Measurements from ENCODE around the gene VPS35L.

The VPS35L gene, protein sequence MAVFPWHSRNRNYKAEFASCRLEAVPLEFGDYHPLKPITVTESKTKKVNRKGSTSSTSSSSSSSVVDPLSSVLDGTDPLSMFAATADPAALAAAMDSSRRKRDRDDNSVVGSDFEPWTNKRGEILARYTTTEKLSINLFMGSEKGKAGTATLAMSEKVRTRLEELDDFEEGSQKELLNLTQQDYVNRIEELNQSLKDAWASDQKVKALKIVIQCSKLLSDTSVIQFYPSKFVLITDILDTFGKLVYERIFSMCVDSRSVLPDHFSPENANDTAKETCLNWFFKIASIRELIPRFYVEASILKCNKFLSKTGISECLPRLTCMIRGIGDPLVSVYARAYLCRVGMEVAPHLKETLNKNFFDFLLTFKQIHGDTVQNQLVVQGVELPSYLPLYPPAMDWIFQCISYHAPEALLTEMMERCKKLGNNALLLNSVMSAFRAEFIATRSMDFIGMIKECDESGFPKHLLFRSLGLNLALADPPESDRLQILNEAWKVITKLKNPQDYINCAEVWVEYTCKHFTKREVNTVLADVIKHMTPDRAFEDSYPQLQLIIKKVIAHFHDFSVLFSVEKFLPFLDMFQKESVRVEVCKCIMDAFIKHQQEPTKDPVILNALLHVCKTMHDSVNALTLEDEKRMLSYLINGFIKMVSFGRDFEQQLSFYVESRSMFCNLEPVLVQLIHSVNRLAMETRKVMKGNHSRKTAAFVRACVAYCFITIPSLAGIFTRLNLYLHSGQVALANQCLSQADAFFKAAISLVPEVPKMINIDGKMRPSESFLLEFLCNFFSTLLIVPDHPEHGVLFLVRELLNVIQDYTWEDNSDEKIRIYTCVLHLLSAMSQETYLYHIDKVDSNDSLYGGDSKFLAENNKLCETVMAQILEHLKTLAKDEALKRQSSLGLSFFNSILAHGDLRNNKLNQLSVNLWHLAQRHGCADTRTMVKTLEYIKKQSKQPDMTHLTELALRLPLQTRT

DNA sequence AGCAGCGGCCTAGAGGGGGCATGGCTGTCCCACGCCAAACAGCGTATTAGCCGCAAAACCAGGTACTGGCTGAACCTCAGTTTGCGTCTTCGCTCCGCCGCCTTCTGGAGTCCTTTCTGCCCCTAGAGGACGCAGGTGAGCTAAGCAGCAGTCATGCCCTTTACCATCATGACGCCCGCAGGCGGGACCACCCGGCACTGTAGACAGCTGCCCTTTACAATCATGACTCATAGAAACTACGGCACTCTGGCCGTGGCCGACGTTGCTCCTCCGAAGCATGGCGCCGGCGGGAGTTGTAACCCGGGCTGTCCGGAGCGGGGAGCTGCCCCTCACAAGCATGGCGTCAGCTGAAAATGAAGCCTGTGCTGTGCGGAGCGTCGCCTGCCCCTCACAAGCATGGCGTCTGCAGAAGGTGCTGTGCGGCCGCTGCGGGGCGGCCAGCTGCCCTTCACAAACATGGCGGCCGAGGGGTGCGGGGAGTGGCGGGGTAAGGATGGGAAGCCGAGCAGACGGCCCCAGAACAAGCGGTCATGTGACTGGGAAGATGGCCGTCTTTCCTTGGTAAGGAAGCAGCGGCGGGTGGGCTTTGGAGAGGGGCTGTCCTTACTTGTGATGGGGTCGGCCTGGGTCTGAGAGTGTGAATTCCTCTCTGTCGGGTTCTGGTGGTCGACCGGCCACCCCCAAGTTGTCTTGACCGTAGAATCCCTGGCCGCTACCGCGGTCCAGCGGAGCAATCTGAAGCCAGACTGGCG, at the start of gene VPS35L:
Gene VPS35L, plus strand, starts transcription at position 518 of the 752 bp plus-strand sequence. Its CDS starts 27 bp downstream, at position 545.
- peak; percentile 53 for DNase-seq

DNA sequence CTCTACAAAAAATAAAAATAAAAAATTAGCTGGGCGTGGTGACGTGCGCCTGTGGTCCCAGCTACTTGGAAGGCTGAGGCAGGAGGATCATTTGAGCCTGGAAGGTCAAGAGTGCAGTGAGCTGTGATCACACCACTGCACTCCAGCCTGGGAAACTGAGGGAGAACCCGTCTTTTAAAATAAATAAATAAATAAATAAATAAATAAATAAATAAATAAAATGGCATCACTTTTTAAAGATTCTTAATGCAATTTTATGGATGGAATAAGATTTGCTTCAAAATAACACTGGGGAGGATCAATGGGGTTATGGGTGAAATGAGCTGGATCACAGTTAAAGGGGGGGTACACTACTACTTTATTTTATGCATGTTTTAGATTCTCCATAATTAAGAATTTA, 48.5 kb upstream of the VPS35L start:
- DNase-seq, result no peak

DNA sequence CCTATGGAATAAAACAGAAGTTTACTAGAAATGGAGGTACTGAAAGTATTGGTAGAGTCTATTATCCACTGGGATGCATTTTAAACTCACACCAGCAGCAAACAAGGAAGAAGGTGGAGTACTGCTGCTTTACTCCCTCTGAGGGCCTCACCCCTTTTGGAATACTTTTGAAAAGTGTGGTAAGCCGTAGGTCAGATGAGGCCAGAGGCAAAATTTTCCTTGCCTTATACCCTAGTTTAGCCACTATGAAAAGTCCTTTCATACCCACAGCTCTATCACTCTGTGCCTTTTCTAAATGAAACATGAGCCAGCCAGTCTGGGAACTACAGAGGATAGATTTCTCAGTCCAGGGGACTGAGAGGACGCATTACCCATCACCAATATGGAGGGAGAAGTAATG, 47.6 kb upstream of the VPS35L start:
- no peak for DNase-seq

DNA sequence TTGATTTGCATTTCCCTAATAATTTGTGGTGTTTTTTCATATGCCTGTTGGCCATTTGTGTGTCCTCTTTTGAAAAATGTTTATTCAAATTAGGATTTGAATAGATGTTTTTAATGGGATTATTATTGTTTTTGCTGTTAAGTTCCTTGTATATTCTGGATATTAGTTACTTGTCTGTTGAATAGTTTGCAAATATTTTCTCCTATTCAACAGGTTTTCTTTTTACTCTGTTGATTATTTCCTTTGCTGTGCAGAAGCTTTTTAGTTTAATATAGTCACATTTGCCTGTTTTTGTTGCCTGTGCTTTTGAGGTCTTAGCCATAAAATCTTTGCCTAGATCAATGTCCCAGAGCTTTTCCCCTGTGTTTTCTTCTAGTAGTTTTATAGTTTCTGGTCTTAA, 43.2 kb upstream of the VPS35L start:
- no peak for DNase-seq

DNA sequence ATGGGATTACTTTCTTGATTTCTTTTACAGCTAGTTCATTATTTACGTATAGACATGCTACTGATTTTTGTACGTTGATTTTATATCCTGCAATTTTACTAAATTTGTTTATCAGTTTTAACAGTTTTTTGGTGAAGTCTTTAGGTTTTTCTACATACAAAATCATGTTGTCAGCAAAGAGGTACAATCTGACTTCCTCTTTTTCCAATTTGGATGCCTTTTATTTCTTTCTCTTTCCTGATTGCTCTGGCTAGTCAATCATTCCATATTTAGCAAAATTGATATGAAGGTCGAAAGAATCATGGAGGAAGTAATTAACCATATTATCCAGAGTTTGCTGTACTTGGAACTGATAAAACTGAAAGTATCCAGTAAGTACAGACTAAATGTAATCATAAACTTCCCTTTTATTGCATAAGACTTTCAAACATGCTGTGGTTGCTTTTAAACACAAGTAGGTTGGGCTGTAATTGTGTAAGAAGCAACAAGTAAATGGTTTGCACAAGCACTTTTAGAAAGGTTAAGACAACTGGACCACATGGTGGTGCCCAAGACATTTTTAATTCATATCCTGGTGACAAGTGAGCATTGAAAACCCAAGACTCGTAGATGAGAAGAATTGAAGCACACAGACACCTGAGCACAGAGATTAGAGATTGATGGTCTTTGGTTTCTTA, 42.0 kb upstream of the VPS35L start:
- DNase-seq, result no peak

DNA sequence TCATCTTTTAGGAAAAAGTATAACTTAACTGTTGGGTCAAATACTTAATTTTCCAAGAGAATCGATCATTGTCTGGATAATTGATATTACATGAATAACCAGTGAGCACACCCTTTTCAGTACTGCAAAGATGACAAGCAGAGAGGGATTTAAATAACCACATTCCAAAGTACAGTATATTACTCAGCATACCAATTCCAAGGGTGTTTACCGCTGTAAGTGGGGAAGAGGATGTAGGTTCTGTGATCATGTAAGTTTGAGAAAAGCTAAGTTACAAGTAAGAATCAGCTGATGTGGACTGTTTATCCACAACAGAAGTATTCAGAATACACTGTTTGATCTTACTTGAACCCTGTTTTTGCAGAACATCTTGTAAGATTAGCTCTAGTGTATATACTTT, 39.7 kb upstream of the VPS35L start:
- DNase-seq, result no peak

DNA sequence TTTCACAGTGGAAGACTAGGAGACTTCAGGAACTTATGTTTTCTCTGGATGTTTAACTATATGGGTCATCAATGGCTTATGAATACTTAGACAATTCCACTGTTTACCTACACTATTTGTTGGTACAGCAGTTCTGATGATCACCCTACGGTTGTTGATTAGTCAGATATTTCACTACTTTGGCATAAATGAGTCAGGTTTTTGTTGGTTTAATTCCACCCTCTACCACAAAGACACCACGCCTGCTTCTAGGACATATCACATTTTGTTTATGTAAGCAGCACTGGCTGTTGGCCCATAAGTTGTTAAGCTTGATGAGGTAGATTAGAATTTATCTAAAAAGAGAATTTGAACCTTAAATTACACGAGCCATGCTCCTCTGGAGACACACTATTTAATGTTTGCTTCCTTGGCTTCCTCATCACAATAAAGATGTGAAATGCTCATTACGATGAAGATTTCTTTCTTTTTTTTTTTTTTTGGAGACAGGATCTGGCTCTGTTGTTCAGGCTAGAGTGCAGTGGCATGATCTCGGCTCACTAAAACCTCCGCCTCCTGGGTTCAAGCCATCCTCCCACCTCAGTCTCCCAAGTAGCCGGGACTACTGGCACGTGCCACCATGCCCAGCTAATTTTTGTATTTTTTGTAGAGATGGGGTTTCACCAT, 37.9 kb upstream of the VPS35L start:
- no peak for DNase-seq

DNA sequence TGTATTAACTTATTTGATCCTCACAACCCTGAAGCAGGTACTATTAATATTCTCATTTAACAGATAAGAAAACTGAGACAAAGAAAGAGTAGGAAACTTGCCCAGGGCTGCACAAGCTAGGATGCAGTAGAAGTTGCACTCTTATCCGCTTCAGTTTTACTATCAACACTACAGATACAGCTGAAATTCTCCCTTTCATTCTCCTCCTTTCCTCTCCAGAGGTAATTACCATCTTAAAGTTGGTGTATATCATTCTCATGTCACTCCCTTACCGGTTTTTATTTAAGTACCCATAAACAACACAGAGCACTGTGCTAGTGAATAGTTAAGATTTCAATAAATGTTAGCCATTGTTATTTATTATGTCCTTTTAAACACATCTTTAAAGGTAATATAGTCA, 37.1 kb upstream of the VPS35L start:
- no peak for DNase-seq

DNA sequence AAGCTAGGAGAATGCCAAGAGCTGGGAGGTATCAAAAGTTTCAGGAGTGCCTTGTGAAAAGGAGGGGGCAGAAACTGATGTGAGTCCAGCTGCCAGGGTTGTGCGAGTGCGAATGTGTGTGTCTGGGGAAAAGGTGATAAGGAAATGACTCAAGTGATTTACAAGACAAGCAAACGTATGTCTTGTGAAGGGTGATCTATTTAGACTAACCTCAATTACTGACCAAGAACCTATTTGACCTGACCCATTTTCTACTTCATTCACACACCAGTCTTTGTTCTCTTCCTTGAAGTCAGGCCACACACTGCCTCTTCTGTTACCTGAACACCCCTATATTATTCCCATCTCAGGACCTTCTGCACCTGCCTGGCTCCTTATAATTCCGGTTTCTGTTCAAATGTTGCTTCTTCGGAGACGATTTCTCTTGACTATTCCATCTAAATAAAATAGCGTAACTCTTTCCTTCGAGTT, 34.6 kb upstream of the VPS35L start:
- DNase-seq, result no peak

DNA sequence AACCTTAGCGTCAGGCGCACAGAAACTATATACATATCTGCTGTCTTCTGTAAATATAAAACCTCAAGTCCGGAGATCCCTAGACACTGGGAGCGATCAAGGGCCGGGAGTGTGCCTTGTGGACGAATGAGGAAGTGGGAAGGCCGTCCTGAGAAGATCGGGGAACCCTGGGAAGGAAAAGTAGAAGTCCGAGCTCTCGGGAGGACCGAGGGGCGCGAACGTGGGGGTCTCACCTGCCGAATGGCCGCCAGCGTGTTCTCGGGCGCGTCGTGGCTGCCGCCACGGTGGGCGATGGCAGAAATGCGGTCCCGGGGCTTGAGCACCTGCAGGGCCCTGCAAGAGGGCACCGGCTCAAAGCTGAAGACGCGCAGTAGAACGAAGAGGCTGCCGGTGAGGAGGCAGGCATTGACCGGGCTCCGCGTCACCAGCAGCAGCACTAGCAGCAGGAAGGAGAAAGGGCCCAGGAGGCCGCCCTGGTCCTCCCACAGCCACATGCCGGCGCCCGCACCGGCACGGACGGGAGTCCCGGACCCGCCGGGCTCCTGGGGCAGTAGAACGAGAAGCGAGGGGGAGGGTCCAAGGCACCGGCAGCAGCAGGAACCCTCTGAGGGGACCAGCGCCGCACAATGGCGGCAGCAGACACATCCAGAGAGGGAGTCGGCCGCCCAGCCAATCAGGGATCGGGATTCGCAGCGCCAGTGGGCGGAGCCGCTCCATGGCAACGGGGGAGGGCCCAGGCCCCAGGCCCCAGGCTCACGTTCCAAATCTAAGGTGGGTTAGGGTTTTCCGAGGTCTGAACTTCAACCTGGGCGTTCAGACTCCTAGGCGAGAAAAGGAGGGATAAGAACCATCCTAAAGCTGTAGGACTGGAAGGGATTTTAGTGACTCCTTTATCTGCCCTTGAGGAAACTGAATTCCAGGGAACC, 33.8 kb upstream of the VPS35L start, which contains the start of gene GDE1:
Gene GDE1, minus strand, starts transcription at position 628 of the 926 bp plus-strand sequence. Its CDS starts 134 bp downstream, at position 494.
- DNase-seq, result peak; percentile 50

DNA sequence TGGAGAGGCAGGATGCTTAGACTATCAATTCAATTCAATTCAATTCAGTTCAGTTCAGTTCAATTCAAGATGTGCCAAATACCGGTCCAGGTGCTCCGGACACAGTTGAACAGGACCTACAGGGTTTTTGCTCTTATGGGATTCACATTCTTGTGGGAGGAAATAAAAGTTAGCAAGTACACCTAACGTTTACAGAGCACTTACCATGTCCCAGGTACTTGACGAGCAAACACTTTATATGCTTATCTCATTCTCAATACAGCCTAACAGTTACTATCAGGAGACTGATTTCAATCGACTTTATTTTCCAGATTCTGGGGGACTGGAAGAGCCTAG, 33.1 kb upstream of the VPS35L start:
- no peak for DNase-seq

DNA sequence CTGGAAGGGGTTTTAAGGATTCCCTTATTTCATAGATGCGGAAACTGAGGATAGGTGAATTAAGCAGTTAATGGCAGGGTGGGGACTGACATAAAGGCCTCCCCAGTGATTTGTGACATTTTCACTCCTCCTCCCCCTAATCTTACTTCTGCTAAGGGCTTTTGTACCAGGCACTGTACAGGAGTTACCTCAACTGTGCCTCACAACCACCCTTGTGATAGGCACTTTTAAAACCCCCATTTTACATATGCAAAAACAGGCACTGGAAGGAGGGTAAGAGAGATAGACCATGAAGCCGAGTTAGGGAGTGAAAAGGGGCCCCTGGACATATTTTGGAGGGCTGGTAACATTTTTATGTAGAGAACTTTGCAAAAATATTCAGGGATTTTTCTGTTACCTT, 32.7 kb upstream of the VPS35L start:
- no peak for DNase-seq

DNA sequence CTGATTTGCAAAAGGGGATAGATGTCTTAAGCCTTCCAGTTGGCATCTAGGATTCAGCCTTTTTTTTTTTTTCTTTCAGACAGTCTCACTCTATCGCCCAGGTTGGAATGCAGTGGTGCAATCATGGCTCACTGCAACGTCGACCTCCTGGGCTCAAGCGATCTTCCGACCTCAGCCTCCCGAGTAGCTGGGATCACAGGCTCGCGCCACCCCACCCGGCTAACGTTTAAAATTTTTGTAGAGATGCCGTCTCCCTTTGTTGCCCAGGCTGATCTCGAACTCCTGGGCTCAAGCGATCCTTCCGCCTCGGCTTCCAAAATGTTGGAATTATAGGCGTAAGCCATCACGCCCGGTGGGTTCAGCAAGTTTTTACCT, 32.3 kb upstream of the VPS35L start:
- DNase-seq, result no peak

DNA sequence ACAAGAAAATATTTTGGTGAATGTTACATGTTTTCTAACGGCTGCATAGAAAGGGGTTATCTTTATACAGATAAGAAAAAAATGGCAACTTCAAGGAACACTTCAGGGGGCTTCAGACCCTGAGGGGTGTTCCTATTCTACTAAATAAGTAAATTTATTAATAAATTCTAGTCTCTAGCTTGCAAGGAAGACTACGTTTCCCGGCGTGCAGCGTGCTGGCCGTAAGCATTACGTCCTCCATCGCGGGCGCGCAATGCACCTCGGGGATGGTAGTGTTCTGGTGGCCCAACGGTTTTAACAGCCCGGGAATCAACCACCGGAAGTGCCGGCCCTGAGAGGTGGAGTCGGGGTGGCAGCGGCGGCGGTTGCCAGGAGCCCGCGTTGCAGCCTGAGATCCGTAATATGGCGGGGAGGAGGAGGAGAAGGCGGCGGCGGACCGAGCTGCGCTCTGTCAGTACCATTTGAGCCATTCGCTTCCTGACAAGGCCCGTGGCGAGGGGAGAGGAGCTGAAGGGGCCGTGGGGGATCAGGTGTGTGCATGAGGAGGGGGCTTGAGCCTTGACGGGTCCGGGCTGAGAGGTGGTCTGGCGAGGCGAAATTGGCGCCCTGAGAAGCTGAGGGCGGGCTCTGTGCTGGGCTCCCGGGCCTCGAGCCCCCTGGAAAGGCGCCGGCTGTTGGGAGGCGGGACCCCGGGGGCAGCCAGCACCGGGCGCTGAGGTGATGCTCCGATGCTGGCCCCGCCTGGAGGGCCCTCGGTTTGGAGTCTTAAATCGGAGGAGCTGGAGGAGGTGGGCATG, 31.7 kb upstream of the VPS35L start, which contains the start of gene CCP110:
Gene CCP110, plus strand, starts transcription at position 384 of the 797 bp plus-strand sequence. CDS start 3,940 bp downstream, outside the sequence.
- DNase-seq, result peak; percentile 46

DNA sequence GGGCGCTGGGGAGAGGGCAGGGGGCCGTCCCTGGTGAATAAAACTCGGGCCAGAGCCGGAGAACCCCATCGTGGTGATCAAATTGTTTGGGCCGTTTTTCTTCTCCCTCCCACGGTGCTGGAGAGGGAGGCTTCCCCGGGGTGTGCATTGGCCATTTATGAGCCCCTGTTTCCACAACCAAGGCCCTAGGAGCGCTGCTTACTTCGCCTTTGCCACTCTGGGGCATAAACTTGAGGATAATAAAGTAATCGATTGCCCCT, 31.2 kb upstream of the VPS35L start:
- DNase-seq, result no peak

DNA sequence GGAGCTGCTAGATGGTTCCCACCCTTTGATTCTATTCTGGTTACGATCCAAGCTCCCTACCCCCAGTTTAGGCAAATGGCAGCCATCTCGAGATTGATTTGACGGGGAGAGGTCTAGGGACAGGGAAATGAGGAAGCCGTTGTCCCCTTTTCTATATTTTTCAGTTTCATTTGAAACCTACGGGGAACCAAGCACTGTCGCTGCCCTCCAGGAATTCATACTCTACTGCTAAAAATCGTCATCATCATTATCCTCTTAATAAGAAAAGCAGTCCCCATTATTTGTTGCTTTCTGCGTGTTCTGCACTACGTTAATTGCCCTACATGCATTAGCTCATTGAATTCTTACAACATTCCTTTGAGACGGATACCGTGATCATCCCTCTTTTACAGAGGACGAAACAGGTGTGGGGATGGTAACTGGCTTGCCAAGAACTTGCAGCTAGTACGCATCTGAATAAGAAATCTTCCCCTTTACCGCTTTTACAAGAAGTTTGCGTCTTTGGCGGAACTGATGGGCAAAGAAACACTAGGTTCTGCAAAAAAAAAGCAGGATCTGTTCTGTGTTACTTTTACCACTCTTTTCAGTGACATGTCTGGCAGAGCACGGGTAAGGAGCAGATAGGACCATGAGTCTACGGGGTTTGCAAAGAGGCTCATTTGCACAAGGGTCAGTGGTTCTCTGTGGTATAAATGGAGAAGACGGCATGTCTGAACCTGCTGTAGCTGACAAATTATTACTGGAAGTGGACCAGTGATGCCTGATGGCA, 30.7 kb upstream of the VPS35L start:
- DNase-seq, result no peak

DNA sequence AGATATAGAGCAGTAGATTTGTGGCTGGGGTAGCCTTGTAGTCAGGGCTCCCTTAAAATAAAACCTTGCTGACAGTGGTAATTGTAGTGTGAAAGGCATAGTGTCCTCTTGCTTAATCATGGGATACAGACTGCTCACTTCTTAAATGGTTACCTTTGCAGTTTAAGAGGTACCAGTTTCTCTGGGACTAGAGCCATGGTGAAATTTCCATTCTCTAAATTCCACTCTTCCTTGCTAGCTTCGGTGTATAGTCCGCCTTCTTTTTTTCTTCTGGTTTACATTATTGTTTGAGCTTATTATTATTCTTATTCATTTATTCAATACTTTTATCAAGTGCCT, 30.1 kb upstream of the VPS35L start:
- no peak for DNase-seq

DNA sequence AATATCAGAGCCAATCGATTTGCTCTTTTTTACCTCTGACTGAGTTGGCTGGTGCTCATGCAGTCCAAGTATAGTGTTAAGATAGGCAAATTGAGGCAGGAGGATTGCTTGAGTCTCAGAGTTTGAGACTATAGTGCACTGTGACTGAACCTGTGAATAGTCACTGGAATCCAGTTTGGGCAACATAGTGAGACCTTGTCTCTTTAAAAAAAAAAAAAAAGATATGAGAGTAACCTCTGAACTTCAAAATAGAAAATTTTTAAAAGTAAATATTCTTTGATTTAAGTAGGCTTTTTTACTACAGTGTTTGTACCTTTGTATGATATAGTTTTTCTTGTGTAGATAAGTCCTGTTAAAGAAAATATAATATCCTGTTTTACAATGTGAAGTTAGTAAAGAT, 28.3 kb upstream of the VPS35L start:
- DNase-seq, result no peak

DNA sequence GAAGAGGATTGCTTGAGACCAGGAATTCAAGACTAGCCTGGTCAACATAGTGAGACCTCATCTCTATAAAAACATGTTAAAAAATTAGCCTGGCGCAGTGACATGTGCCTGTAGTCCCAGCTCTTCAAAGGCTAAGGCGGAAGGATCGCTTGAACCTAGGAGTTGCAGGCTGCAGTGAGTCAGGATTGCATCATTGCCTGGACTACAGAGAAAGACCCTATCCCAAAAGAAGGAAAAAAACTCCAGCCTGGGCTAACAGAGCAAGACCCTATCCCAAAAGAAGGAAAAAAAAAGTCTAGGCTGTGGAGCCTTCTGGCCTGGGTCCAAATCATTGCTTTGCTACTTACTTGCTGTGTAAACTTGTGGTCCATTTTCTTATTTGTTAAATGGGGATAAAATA, 26.8 kb upstream of the VPS35L start:
- DNase-seq, result no peak
